AG09319 (cell line): ENCODE results near the gene TBC1D9.
"Not testable (repeated sequence)": the region's sequence is repeated elsewhere in the genome, so short reads cannot be mapped to it uniquely, and the experiment has no call there.

Source experiments
- DNase-seq: peaks from one replicate; pipeline ENCODE4 v3.0.0-alpha.2; 2010; ENCODE audit warnings: low read depth; ENCODE audit errors: extremely low read depth
- CTCF ChIP-seq: IDR thresholded peaks from 2 replicates; pipeline ENCODE4 v1.5.1; 2011; ENCODE audit warnings: low read depth, mild to moderate bottlenecking, inconsistent platforms, low read length, moderate library complexity

TBC1D9 gene

GRCh38 chr4:140790171-140790570, 34.0 kb upstream of the TBC1D9 start:
- TF ChIP-seq CTCF: no peak
- DNase-seq: no peak

- no peak for TF ChIP-seq CTCF
- no peak for DNase-seq
These were observed 33.6 kb upstream of the TBC1D9 start for GRCh38 chr4:140789759-140790158.

- not testable (repeated sequence) for DNase-seq
These were observed 26.6 kb upstream of the TBC1D9 start for GRCh38 chr4:140782787-140783186.

GRCh38 chr4:140781596-140781995, 25.4 kb upstream of the TBC1D9 start:
- no peak for TF ChIP-seq CTCF
- no peak for DNase-seq

DNA sequence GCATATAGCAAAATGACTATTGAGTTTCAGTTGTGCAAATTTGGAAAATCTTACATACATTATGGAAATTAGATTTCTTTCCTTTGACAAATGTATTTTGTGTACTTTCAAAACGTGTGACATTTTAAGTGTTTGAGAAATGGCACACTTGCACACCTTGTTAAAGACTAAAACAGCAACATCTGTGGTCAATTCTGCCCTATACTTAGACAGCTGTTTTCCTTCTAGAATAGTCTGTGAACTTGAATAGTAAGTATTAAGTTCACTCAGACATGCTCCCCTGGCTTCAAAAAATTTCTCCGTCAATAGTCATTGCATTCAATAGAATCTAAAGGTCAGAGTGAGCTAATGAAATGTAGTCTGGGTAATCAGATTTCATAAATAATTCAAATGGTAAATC, 21.7 kb upstream of the TBC1D9 start:
- no peak for TF ChIP-seq CTCF
- no peak for DNase-seq

- DNase-seq: no peak
- TF ChIP-seq CTCF: no peak
These were observed 21.2 kb upstream of the TBC1D9 start for GRCh38 chr4:140777386-140777785.

DNA sequence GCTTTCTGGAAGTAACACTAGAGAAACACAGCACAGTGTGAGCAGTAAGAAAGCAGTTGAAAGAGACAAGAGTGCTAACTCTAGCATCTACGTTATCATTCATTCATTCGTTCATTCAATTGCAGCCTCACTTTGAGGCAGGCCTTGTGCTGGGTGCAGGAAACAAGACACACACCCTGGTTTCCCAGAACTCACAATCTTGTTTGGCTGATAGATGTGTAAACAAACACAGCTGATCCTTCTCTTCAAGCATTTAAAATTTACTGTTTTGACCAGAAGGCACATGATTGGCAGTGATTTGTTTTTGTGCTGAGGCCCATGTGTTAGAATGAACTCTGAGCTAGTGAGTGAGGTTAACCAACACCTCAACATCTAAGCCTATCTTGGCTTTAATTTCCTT, 20.4 kb upstream of the TBC1D9 start:
- no peak for TF ChIP-seq CTCF
- no peak for DNase-seq

DNA sequence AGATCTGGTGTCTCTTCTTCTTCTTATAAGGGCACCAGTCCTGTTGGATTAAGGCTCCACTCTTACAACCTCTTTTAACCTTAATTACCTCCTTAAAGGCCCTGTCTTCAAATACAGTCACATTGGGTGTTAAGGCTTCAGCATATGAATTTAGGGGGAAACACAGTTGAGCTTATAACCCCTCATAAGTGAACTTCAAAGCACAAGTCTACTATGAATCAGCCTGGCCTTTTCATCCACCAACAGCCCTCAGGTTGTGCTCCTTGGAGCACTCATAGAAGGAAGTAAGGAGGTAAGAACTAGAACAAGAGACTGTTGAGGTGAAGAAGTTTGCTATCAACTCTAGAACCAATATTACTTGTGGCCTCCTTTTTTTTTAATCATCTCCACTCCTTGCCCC, 18.8 kb upstream of the TBC1D9 start:
- no peak for TF ChIP-seq CTCF
- no peak for DNase-seq
